GM10266 (cell line): ENCODE results near the gene RNF157.

Experiments used
- DNase-seq: peaks from one replicate; pipeline ENCODE4 v3.0.0; 2012; ENCODE audit errors: extremely low spot score
- CTCF ChIP-seq: IDR thresholded peaks from 2 replicates; pipeline ENCODE4 v1.5.1; 2012; ENCODE audit warnings: mild to moderate bottlenecking, low read depth; ENCODE audit not compliant: control insufficient read depth, insufficient read depth; ENCODE audit errors: missing control alignments

The RNF157 gene

DNA sequence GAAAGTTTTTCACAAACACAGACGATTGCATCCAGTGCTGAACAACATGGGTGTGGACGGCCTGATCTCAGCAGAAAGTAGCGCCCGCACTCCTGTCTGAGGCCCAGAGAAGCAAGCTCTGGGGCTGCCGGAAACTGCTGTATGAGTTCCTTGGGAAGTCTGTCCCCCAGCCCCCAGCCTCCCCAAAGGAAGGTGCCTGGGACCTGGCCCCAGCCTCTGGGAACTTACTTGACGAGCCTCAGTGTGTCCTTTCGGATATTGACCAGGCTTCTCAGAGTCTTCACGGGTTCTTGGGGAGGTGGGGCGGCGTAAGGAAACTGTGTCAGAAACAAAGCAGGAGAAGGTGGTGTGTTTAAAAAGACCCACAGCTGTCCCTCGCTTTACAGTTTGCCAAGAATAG lies 66.8 kb downstream of the RNF157 start:
- TF ChIP-seq CTCF = no peak
- no peak for DNase-seq

GRCh38 chr17:76171706-76172105 lies 68.6 kb downstream of the RNF157 start:
- no peak for TF ChIP-seq CTCF
- no peak for DNase-seq

GRCh38 chr17:76170114-76170513 lies 70.2 kb downstream of the RNF157 start:
- TF ChIP-seq CTCF = no peak
- no peak for DNase-seq

- no peak for TF ChIP-seq CTCF
- no peak for DNase-seq
These were observed 73.4 kb downstream of the RNF157 start for GRCh38 chr17:76166906-76167305.

GRCh38 chr17:76166168-76166567 lies 74.1 kb downstream of the RNF157 start:
- DNase-seq = no peak
- no peak for TF ChIP-seq CTCF

DNA sequence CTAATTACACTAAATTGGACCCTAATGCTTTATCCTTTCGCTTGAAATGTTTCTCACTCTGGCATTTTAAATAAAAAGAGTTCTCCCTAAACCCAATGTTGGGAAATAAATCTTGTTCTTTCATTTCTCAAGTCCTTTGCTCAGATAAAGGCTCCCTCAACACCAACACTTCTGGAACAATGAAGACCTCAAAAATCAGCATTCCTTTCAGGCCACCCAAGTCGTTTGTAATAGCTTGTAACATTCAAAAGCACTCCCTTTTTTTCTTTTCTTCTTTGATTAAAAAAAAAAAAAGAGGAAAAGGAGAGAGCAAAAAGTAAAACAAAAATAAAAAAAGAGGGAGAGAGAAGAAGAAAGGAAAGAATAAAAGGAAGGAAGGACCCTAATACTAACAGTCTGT lies 76.0 kb downstream of the RNF157 start:
- no peak for TF ChIP-seq CTCF
- no peak for DNase-seq

DNA sequence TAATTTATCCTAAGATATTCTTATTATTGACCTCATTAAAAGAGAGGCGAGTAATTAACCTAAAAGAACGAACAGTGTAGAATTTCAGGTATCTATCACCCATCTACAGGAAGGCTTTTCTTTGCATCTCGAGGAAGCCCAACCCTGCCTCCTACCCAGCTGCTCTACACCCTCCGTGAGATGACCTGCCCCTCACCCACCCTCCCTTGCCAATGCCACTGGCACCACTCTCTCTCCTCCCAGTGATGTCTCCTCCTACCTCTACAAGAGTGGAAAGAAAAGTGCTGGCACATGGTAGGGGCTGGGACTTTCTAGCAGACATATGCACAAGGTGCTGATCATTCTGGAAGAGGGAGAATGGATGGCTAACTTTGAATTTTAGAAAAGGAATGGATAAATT lies 76.4 kb downstream of the RNF157 start:
- TF ChIP-seq CTCF = no peak
- DNase-seq = no peak
